ENCODE data around the gene FAM174A. TPM values are rescaled to one million over a fixed set of nuclear protein-coding genes. Genes with fewer than 3 reads are reported as not detected.

The FAM174A gene
- total and polyA plus RNA-seq, 2 donors (not counting 1 experiment from before 2014, with no cell fraction given) = 4.3 to 6.1 TPM

DNA sequence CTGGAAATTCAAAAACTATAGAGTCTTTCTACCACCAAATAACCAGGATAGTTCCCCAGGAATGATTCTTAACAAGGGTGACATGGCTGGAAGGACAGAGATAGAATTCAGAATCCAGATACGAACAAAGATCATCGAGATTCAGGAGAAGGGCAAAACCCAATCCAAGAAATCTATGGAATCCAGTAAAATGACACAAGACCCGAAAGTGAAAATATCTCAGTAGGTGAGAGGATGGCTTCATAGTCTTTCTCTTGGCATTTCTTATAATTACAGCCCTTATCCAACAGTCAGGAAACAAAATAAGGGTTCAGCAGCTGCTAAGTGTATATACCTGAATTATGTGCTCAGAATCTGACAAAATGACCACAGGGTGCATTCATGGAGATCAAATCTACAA is 81.8 kb downstream of the FAM174A start:
- no peaks in the 10 kb centered on the region for H3K4me1 ChIP-seq (ENCODE audit: control insufficient read depth in 2 of 2, insufficient read depth in 2 of 2, low read length in 2 of 2)
- CTCF ChIA-PET = no interaction called here
- no peaks in the 10 kb centered on the region for H3K36me3 ChIP-seq (replicated peaks in 1 of 2; ENCODE audit: control extremely low read depth in 1 of 2, control insufficient read depth in 1 of 2, extremely low read depth in 1 of 2, insufficient read depth in 2 of 2, low read length in 1 of 2)
- no peak overlapping the region for H3K4me3 ChIP-seq (ENCODE audit: control extremely low read depth in 1 of 5, extremely low read depth in 1 of 5, insufficient read depth in 1 of 5, low read depth in 2 of 5, low read length in 4 of 5)
- H3K4me1 Mint-ChIP-seq = no peaks in the 10 kb centered on the region
- no peak for DNase-seq
- H3K9ac ChIP-seq (ENCODE audit: low read length) = no peak overlapping the region
- no peak overlapping the region for H3K4me2 ChIP-seq (replicated peaks; ENCODE audit: low read depth, low read length, poor library complexity, severe bottlenecking)
- peaks cover 5% of the 10 kb centered on the region for H3K27me3 Mint-ChIP-seq
- ATAC-seq (ENCODE audit: low read depth) = no peak
- no CpG with 5 or more reads among the region's 3 CpGs for WGBS (ENCODE audit: insufficient coverage)
- H3K9me3 Mint-ChIP-seq (ENCODE audit: insufficient read depth) = no peaks in the 10 kb centered on the region
- H3K4me3 Mint-ChIP-seq = no peak overlapping the region
- no peaks in the 10 kb centered on the region for H4K20me1 ChIP-seq (ENCODE audit: control insufficient read depth, insufficient read depth, low read length, poor library complexity, severe bottlenecking)
- intact Hi-C loops (cut with micrococcal nuclease) = no loop called here
- H3K27ac ChIP-seq (ENCODE audit: low read length in 2 of 2) = no peak overlapping the region
- H2AFZ ChIP-seq (ENCODE audit: insufficient read depth, low read depth, low read length, poor library complexity, severe bottlenecking) = no peak overlapping the region
- H3K79me2 ChIP-seq (ENCODE audit: control insufficient read depth, insufficient read depth, low read length) = no peaks in the 10 kb centered on the region
- no peak for TF ChIP-seq EZH2 (IDR thresholded peaks at IDR 0.05; ENCODE audit: borderline replicate concordance, insufficient read depth, low read depth, low read length, poor library complexity, severe bottlenecking)
- TF ChIP-seq, protein P1, sequence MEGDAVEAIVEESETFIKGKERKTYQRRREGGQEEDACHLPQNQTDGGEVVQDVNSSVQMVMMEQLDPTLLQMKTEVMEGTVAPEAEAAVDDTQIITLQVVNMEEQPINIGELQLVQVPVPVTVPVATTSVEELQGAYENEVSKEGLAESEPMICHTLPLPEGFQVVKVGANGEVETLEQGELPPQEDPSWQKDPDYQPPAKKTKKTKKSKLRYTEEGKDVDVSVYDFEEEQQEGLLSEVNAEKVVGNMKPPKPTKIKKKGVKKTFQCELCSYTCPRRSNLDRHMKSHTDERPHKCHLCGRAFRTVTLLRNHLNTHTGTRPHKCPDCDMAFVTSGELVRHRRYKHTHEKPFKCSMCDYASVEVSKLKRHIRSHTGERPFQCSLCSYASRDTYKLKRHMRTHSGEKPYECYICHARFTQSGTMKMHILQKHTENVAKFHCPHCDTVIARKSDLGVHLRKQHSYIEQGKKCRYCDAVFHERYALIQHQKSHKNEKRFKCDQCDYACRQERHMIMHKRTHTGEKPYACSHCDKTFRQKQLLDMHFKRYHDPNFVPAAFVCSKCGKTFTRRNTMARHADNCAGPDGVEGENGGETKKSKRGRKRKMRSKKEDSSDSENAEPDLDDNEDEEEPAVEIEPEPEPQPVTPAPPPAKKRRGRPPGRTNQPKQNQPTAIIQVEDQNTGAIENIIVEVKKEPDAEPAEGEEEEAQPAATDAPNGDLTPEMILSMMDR (IDR thresholded peaks at IDR 0.05) = no peak
- POLR2A ChIA-PET = no interaction called here
- no peaks in the 10 kb centered on the region for H3K9me3 ChIP-seq (ENCODE audit: control extremely low read depth in 1 of 3, control insufficient read depth in 2 of 3, insufficient read depth in 1 of 3, low read length in 2 of 3)
- no peaks in the 10 kb centered on the region for H3K27me3 ChIP-seq (replicated peaks in 1 of 4; ENCODE audit: control extremely low read depth in 1 of 4, control insufficient read depth in 3 of 4, insufficient read depth in 4 of 4, low read length in 3 of 4)
- no peak overlapping the region for H3K27ac Mint-ChIP-seq

- ATAC-seq (ENCODE audit: low read depth) (peak; percentile 45), DNase-seq (peak; percentile 47)
- Histone ChIP-seq H4K20me1 (ENCODE audit: control insufficient read depth, insufficient read depth, low read length, poor library complexity, severe bottlenecking) (no peaks in the 10 kb centered on the region), H3K27ac (ENCODE audit: low read length in 2 of 2) (no peak overlapping the region), H3K4me1 (ENCODE audit: control insufficient read depth in 2 of 2, insufficient read depth in 2 of 2, low read length in 2 of 2) (no peaks in the 10 kb centered on the region), H3K27me3 (replicated peaks in 1 of 4; ENCODE audit: control extremely low read depth in 1 of 4, control insufficient read depth in 3 of 4, insufficient read depth in 4 of 4, low read length in 3 of 4) (no peaks in the 10 kb centered on the region), H3K9me3 (ENCODE audit: control extremely low read depth in 1 of 3, control insufficient read depth in 2 of 3, insufficient read depth in 1 of 3, low read length in 2 of 3) (no peaks in the 10 kb centered on the region), H3K79me2 (ENCODE audit: control insufficient read depth, insufficient read depth, low read length) (no peaks in the 10 kb centered on the region), H3K4me2 (replicated peaks; ENCODE audit: low read depth, low read length, poor library complexity, severe bottlenecking) (no peak overlapping the region), H2AFZ (ENCODE audit: insufficient read depth, low read depth, low read length, poor library complexity, severe bottlenecking) (no peak overlapping the region), H3K9ac (ENCODE audit: low read length) (no peak overlapping the region), H3K36me3 (replicated peaks in 1 of 2; ENCODE audit: control extremely low read depth in 1 of 2, control insufficient read depth in 1 of 2, extremely low read depth in 1 of 2, insufficient read depth in 2 of 2, low read length in 1 of 2) (no peaks in the 10 kb centered on the region), H3K4me3 (ENCODE audit: control extremely low read depth in 1 of 5, extremely low read depth in 1 of 5, insufficient read depth in 1 of 5, low read depth in 2 of 5, low read length in 4 of 5) (no peak overlapping the region)
- intact Hi-C loops (cut with micrococcal nuclease) = loop anchor here (1.0 to 5.0 kb wide), 4 partner anchors 279 to 1054 kb away; partner anchors contain the start of gene ST8SIA4
- no peak overlapping the region for H3K4me3 Mint-ChIP-seq
- peaks cover 3% of the 10 kb centered on the region for H3K27me3 Mint-ChIP-seq
- ChIA-PET CTCF (interaction anchor here (0.7 to 3.0 kb wide), 7 partner anchors 11 to 1055 kb away, joined by 3 to 29 read pairs (median 5); partner anchors contain the start of gene FAM174A), POLR2A (no interaction called here)
- no CpG with 5 or more reads among the region's 2 CpGs for WGBS (ENCODE audit: insufficient coverage)
- peaks cover 3% of the 10 kb centered on the region for H3K9me3 Mint-ChIP-seq (ENCODE audit: insufficient read depth)
- no peak overlapping the region for H3K27ac Mint-ChIP-seq
- TF ChIP-seq, protein P1 (IDR thresholded peaks at IDR 0.05) = peak; percentile 78
- TF ChIP-seq EZH2 (IDR thresholded peaks at IDR 0.05; ENCODE audit: borderline replicate concordance, insufficient read depth, low read depth, low read length, poor library complexity, severe bottlenecking) = no peak
- no peaks in the 10 kb centered on the region for H3K4me1 Mint-ChIP-seq
Observed at GRCh38 chr5:100623719-100624118, 88.5 kb downstream of the FAM174A start.

Measured in B cell (primary cell).